SIG-M5 treated with dmso at 0.1 percent for 504 hours (cell line): ENCODE measurements around the gene TOMM7.
"Not testable (repeated sequence)": the region's sequence is repeated elsewhere in the genome, so short reads cannot be mapped to it uniquely, and the experiment has no call there.

Experiments
- DNase-seq: peaks from one replicate; lab custom pipeline; 2025; ENCODE audit not compliant: unreplicated experiment; lab: John Stamatoyannopoulos, UW

TOMM7 gene

DNA sequence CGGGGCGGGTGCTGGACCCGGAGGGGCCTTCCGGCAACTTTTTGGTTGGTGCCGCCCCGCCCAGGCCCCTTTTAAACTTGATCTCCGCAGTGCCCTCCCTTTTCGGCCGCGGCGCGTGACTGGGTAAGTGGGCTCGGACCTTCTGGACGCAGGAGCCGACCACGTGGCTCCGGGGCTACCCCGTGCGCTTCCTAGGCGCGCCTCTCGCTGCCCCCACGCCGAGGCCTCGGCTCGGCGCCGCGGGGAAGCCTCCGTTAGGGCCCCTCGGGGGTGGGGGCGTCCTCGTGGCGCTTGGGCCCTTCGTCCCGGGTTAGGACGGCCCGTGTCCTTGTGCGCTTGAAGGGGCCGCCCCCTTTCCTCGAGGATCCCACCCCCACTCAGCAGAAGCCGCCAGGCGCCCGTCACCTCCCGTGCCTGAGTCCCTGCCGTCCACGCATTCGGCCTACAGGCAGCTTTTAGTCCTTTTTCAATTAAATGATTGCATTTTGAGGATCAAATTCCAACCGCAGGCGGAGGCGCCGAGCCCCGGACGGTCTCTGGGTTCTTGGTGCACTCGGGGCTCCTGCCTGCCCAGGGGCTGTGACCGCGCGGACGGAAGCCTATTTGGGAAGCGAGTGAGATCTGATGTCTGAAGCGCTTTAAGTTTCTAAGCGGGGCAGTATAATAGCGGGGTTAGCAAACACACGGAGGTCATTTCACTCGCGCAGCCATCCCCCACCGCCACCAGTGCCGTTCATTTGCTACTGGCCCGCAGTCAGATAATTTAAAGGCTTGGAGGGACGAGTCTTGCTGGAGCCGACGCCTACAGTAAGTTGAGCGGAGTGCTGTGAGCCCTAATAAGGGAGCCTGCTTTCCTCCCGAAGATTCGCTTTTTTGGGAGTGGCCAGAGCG, 31.8 kb upstream of the TOMM7 start:
- DNase-seq: peak; percentile 83

DNA sequence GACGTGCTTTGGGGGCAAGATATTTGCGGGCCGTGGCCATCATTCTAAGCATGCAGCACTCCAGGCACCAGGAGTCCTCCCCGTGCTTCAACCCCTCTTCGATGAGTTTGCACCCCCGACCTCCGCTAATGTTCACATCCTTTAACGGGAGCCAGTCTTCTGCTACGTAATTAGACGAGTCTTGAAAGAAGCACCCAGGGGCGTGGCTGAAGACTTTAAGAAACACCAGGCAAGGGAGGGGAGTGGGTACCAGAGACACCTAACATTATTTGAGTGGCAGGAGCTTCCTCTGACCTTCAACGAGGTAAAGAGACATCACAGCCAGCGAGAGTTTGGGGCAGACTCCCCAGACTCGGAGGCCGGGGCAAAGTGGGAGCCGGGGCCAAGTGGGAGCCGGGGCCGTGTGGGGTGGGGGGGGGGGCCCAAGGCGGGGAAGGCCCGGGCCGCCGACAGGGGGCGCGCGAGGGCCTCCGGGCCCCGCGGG, 31.1 kb upstream of the TOMM7 start:
- DNase-seq: peak; percentile 70

DNA sequence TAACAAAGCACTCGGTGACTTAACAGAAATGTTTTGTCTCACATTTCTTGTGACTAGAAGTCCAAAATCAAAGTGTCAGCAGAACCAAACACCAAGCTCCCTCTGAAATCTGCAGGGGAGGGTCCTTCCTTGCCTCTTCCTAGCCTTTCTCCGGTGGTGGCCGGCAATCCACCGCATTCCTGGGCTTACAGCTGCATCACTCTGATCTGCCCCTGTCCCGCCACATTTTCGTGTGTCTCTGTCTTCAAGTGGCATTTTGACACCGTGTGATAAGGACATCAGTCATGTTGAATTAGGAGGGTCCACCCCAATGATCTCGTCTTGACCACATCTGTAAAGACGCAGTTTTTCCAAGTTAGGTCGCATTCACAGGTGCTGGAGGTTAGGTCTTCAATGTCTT, 30.5 kb upstream of the TOMM7 start:
- DNase-seq: no peak

- no peak for DNase-seq
Measured at GRCh38 chr7:22851145-22851544, 28.5 kb upstream of the TOMM7 start.

- DNase-seq: not testable (repeated sequence)
Measured at GRCh38 chr7:22850394-22850793, 27.7 kb upstream of the TOMM7 start.

DNA sequence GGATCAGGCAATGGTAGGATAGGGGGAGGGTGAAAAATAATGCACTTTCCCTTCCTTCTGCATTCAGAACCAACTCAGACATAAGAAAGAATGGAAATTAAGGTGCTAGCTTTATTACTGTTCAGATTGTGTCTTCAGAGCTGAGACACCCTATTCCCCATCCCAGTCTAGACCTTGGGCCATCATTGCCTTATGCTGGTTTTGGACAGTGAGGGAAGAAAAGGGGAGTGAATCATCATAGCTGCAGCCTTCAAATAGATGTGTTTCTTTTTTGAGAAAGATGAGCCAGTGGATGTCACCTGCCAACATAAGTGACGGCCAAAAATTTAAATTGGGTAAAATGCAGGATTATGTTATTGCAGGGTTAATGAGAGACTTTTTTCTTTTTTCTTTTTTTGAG, 27.0 kb upstream of the TOMM7 start:
- no peak for DNase-seq

DNA sequence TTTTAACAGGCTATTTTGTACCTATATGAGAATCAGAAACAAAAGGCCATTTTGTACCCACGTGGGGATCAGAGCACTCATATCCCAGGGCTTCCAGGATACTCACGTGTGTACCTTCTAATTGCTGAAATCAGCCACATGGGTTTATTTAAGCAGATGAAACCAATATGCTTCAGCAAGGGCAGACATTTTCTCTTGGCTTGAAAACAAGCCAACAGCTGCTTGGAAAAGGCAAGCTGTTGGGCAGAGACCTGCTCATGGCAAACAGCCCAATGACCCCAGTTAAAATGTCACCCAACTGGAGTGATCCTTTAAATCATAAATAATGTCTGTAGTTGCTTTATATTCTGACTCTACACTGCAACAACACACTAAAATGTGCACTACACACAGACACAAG, 26.5 kb upstream of the TOMM7 start:
- DNase-seq: no peak

DNA sequence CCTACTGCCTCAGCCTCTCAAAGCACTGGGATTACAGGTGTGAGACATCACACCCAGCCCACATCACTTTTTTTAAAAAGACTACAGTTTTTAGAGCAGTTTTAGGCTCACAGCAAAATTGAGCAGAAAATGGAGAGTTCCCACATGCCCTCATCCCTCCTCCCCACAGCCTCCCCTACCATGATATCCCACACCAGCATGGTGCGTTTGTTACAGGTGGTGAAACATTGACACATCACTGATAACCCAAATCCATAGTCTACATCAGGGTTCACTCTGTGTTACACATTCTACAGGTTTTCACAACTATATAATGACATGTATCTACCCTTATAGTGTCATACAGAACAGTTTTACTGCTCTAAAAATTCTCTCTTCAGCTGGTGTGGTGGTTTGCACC, 24.3 kb upstream of the TOMM7 start:
- DNase-seq: no peak

DNA sequence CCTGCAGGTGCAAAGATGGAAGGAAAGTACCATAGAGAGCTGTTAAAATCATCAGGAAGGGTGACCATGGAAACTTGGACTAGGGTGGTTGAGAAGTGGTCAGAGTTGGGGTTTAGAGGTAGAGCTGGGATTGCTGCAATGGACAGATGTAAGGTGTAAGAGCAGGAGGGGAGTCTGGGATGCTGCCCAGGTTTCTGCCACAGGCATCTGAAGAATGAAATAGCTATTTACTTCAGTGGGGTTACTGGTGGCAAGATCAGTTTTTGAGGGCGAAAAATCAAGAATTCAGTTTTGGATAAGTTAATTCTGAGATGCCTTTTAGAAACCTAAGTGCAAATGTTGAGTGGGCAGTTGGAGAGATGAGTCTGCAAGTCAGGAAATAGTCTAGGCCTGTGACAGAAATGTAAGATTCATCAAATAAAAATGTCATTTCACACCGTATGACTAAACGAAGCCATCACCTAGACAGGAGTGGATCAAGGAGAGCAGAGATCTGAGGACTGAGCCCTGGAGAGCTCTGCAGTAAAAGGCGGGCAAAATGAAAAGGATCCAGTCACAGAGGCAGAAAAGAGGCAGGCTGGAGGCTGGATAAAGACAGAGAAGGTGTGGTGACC, 22.7 kb upstream of the TOMM7 start:
- no peak for DNase-seq

GRCh38 chr7:22843681-22844309, 21.1 kb upstream of the TOMM7 start:
- DNase-seq: no peak

DNA sequence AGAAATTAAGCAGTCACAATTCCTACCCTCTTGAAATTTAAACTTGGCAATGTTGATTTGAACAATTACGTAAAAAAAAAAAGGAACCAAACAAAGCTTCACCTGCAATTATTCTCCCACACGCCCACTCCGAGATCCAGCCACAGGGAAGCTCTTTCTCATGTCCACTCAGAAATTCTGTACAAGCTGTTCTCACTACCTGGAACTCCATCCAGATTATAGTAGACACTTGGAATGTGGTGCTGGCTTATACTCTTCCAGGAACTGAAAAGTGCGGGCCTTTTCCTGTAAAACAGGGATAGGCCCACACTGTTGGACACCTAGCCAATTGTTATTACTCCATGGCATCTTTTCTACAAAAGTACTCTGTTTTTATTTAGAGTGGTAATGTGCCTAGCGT, 20.3 kb upstream of the TOMM7 start:
- no peak for DNase-seq

GRCh38 chr7:22842383-22842941, 19.8 kb upstream of the TOMM7 start:
- no peak for DNase-seq

GRCh38 chr7:22841954-22842353, 19.3 kb upstream of the TOMM7 start:
- DNase-seq: no peak

DNA sequence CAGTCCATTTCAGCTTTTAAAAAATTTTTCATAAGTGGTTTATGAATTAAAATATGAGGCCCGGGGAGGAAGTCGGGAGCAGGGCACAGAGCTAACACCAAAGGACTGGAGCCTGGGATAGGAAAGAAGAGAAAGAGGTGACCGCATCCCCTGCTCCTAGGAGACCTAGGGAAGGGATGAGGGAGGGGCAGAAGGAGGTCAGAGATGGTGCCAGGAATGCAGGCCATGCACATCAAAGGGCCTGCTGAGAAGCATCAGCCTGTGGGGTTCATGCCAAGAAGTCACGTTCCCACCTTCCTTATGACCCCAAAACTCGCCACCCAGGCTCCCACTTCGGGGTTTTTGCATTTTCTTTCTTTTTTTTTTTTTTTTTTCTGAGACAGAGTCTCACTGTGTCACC, 14.7 kb upstream of the TOMM7 start:
- no peak for DNase-seq

GRCh38 chr7:22836506-22836905, 13.9 kb upstream of the TOMM7 start:
- not testable (repeated sequence) for DNase-seq

GRCh38 chr7:22833957-22834356, 11.3 kb upstream of the TOMM7 start:
- DNase-seq: no peak

DNA sequence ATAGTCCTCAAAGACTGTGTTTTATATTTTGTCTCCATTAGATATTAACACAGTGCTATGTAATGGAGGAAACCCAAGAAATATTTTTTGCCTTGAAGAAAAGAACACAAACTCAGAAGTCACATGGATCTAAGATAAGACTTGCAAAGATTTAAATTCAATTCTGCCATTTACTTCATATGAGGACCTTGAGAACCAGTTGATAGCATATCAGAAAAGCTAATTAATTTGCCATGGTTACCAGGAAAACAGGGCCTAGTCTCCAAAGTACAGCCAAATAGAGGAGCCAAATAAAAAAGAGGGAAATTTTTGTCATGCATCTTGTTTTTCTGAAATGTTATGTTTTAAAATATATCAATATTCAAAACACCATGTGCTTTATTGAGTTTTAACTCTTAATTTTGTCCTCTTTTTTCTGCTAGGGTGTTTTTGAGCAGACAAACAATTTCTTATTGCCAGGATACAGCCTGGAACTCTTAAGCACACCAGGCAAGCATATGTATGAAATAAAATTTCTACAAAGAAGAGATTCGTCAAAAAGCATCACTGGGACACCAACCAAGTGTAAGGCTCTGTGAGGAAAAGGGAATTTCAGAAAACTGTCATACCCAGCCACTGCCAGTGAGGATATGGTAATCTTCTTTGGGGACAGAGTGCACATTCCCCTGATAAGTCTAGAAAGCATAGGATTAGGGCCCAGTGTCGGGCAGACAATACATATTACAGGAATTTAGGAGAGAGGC, 10.6 kb upstream of the TOMM7 start:
- DNase-seq: no peak

- no peak for DNase-seq
Measured at GRCh38 chr7:22832401-22832800, 9.8 kb upstream of the TOMM7 start.

- no peak for DNase-seq
Measured at GRCh38 chr7:22831602-22832305, 9.1 kb upstream of the TOMM7 start.

- no peak for DNase-seq
Measured at GRCh38 chr7:22827563-22827962, 4.9 kb upstream of the TOMM7 start.
